HG03354 (cell line): ENCODE results near the gene PLA2G4F.

Source experiments
- ATAC-seq: cut with Tn5 transposase; IDR thresholded peaks from one replicate; pipeline ENCODE4 v1.9.1; 2021; ENCODE audit warnings: mild to moderate bottlenecking; ENCODE audit not compliant: unreplicated experiment, poor library complexity, severe bottlenecking

The PLA2G4F gene

GRCh38 chr15:42150219-42150970 is 6.0 kb downstream of the PLA2G4F start:
- ATAC-seq: no peak

DNA sequence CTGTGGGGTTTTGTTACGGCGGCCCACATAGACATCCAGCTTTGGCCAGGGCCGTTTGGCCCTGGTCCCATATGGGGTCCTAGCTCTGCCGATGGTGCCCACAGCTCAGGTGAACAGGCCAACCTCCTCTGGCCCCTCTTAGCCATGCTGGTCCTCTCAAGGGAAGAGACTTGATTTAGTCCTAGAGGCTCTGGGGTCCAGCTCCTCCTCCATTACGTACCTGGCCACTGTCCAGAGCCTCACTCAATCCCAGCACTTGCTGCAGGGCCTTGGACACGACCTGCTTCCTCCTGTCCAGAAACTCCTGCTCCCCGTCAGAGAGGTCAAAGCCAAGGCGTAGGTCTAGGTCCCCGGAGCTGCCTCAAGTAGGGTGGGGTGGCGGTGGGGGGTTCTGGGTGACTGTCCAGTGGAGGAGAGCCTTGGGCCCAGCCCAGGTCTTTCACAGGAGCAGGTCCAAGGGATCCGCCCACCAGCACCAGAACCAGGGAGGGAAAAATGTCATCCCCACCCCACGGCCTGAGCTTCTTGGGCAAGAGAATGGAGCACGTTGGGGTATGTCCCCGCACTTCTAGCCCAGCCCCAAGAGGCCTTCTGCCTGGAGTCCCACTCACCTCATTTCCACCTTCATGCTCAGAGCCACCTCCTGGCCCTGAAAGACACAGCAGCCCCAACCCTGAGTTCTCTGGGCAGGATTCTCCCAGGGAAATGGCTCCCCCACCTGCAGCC is 6.8 kb downstream of the PLA2G4F start:
- ATAC-seq: no peak

DNA sequence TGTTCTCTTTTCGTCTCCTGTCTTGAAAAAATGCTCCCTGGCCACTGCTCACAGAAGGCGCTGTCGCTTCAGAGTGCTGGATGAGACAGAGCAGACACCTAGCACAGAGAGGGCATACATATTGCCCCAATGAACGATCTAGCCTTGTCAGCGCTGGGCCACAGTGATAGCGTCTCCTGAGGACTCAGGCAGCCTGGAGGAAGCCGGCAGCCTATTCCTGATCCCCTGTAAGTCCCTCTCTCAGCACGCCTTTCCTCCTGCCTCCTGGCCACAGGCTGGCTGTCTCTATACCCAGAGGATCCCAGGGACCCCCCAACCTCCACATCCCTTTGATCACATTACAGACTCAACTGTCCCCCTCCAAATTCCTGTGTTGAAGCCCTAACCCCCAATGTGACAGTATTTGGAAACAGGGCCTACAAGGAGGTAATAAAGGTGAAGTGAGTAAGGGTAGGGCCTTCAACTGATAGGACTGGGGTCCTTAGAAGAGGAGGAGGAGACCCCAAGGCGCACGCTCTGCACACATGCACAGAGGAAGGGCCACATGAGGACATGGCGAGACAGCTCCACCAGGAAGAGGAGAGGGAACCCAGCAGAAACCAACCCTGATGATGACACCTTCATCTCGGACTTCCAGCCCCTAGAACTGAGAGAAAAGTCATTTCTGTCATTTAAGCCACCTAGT is 7.5 kb downstream of the PLA2G4F start:
- ATAC-seq: no peak

- ATAC-seq: no peak
These were observed 9.1 kb downstream of the PLA2G4F start for GRCh38 chr15:42147431-42147735.

- ATAC-seq: no peak
These were observed 9.6 kb downstream of the PLA2G4F start for GRCh38 chr15:42146551-42147430.

- no peak for ATAC-seq
These were observed 10.6 kb downstream of the PLA2G4F start for GRCh38 chr15:42145546-42146455.

- no peak for ATAC-seq
These were observed 11.5 kb downstream of the PLA2G4F start for GRCh38 chr15:42144841-42145375.

- no peak for ATAC-seq
These were observed 12.4 kb downstream of the PLA2G4F start for GRCh38 chr15:42143866-42144625.

DNA sequence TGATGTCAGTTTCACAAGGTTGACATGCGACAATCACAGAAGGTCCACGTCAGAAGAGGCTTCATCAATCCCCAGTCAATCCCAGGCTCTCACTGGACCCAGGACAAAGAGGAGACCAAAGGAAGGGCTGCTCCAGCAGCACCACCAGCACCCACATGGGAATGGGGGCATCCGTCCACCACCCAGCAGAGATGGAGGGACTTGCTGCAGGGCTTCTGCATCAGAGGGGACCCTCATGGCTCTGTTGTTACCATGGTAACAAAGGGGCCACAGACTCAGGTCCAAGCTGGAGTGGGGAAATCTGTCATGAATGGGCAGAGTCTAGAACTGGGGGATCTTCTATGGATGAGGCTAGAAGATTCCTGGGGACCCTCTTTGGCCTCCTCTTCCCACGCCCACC is 13.1 kb downstream of the PLA2G4F start:
- ATAC-seq: no peak

DNA sequence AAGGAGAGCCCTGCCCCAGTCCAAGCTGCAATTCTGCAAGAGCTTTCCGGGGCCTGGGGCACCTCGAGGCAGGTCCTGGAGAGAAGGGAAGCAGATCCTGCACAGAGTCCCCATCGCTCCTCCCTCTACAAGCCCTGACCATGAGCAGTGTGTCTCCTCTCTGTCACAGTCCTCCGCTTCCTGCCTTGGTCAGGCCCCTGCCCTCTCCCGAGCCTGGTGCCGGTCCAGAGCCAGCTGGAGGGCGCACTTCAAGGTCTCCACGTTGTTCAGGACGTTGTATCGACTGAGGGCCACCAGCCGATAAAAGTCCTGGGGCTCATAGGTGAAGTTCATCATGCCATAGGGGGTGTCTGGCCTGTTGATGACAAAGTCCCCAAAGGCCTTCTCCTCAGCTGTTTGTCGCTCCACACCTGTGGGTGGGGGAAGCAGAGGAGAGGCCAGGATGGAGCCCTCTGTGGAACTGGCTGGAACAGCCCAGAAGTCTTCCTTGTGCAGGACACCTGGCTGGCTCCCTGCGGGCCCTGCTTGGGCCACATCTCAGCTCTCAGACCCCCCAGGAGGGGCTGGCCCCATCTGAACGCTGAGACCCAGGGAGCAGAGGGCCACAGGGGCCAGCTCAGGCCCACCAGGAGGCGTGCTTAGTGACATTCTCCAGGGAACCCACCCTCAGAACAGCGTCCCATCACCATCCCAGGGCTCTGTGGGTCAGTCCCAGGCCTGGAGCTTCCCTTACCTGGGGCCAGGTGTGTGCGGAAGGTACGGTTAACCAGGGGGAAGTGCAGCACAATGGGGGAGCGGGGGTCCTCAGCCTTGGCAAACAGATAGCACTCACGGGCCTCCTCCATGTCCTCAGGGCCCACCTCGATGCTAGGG is 14.4 kb downstream of the PLA2G4F start:
- no peak for ATAC-seq

DNA sequence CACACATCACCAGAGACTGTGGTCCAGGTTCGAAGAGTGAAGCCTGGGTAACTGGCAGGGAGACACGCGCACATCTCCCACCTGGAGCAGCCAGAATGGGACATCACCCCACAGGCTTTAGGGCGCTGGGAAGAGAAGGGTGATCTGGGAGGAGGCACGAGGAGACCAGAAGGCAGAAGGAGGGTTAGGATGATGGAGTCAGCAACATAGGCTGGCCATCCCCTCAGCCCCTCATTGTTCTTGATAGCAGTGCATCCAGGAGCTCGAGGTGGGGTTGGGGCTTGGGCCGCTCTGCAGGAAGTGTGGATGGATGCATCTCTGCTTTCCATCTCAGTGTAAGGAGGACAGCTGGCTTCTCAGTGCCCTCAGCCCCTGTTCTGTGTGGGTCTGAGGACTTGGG is 15.2 kb downstream of the PLA2G4F start:
- no peak for ATAC-seq

- ATAC-seq: no peak
These were observed 15.9 kb downstream of the PLA2G4F start for GRCh38 chr15:42140383-42141070.

- ATAC-seq: no peak
These were observed 16.8 kb downstream of the PLA2G4F start for GRCh38 chr15:42139596-42139995.

DNA sequence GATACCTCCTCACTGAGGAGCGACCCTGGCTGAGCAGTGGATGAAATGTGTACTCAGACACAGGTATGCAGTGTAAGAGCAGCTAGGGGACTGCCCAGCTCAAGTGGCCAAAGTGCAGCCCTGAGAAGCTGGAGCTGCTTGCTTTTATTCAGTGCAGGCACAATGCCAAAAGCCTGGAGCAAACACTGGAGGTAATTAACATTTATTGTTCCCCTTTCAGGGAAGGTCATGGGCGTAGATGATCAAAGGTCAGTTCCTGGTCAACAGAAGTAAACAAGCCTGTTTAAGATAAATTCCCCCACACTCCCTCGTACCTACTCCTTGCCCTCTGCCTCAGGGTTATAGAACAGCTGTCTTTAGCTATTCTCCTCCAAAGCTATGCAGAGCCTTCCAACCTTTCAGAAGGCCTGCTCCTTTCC is 17.5 kb downstream of the PLA2G4F start:
- ATAC-seq: no peak

- no peak for ATAC-seq
These were observed 18.0 kb downstream of the PLA2G4F start for GRCh38 chr15:42138411-42138810.

DNA sequence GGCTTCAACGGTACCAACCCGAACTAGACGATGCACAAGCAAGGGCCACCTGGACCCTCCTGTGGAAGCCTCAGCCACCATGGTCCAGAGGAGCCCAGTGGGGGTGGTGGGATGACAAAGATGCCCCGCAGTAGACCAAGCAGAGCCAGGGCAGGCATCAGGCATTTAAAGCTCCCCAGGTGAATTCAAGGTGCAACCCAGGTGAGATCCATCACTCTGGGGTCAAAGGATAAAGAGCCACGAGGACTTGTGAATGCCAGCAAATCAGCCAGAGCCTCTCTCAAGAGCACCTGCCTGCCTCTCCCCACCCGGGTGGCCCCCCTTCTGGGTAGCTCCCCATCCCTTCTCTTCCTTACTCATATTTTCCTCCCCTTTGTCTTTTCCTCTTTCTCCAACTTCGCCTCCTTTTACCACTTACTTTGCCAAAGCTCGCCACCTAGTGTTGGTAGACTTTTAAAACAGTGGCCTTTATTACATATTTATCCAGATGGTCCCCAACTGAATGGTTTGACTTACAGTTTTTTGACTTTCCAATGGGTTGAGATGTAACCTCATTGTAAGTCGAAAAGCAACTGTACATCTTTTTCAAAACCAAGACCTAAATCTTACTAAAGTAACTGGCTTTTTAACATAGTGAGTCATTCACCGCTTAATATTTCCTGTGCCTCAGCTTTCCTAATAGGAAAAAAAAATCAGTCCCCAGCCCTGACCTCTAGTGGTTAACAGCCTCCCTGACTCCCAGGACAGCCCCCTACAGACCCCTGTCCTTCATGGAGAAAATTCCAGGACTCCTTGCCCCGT is 18.8 kb downstream of the PLA2G4F start:
- no peak for ATAC-seq
